Vagina (tissue), 2 donors: ENCODE measurements around the gene SYNPO. TPM values are rescaled to one million over a fixed set of nuclear protein-coding genes. Genes with fewer than 3 reads are reported as not detected.

Source experiments
- DNase-seq, 2 donors: peaks; one replicate each; pipeline ENCODE4 v3.0.0-alpha.2; 2017; ENCODE audit errors: extremely low spot score in 2 of 2
- H3K27ac ChIP-seq: fragments of 200-600 bp; sonication (generic); one replicate; pipeline ENCODE4 v1.5.1; 2019
- H3K27me3 ChIP-seq: fragments of 200-600 bp; sonication (generic); one replicate; pipeline ENCODE4 v1.5.1; 2019
- H3K36me3 ChIP-seq, 2 donors: fragments of 200-600 bp; sonication (generic); one replicate each; pipeline ENCODE4 v1.5.1; 2017 to 2019
- H3K4me1 ChIP-seq: fragments of 200-600 bp; sonication (generic); one replicate; pipeline ENCODE4 v1.5.1; 2019
- H3K4me3 ChIP-seq, 2 donors: fragments of 200-600 bp; sonication (generic); 1 replicate in 1 of 2; 2 replicates in 1 of 2; pipeline ENCODE4 v1.5.1; 2016 to 2019
- H3K9me3 ChIP-seq: fragments of 200-600 bp; sonication (generic); one replicate; pipeline ENCODE4 v1.5.1; 2019
- POLR2A ChIP-seq, 2 donors: fragments of 450-650 bp; IDR thresholded peaks; one replicate each; pipeline ENCODE4 v1.6.1; 2017; ENCODE audit warnings: antibody characterized with exemption in 2 of 2, mild to moderate bottlenecking in 2 of 2, moderate library complexity in 2 of 2
- POLR2AphosphoS5 ChIP-seq, 2 donors: sonication (generic); formaldehyde crosslinking; IDR thresholded peaks; one replicate each; pipeline ENCODE4 v1.9.0; 2017; ENCODE audit warnings: antibody characterized with exemption in 2 of 2, mild to moderate bottlenecking in 2 of 2, low read depth in 1 of 2; ENCODE audit not compliant: insufficient read depth in 1 of 2
- intact Hi-C: fragments of 100-400 bp; cut with DNase I; formaldehyde crosslinking; loops from one replicate; pipeline ENCODE4 v1.15.1; 2023
- total RNA-seq: library from RNA; depleted of rRNA; stranded (reverse); fragments of >200 nt; gene quantifications from one replicate; pipeline ENCODE4 v1.2.3, GENCODE V29; 2016
- TF ChIP-seq, protein P1 (sequence below), 3 experiments: fragments of 450-650 bp in 2 of 3; fragments of 200-600 bp in 1 of 3; sonication (generic) in 1 of 3; IDR thresholded peaks; one replicate each; pipeline ENCODE4 v1.5.1; 2017 to 2019; ENCODE audit warnings: antibody characterized with exemption in 3 of 3, mild to moderate bottlenecking in 2 of 3, moderate library complexity in 2 of 3

Gene SYNPO
- total RNA-seq, 1 donor from 2014 or later = 16.7 TPM

- Histone ChIP-seq H3K9me3 (no peaks in the 10 kb centered on the region), H3K27me3 (no peaks in the 10 kb centered on the region), H3K27ac (no peak overlapping the region), H3K4me1 (peaks cover 25% of the 10 kb centered on the region), H3K4me3 (no peak overlapping the region), H3K36me3 (no peaks in the 10 kb centered on the region)
- DNase-seq = no peak
- intact Hi-C loops = no loop called here
- TF ChIP-seq POLR2A (IDR thresholded peaks at IDR 0.05) = no peak
- TF ChIP-seq, protein P1, sequence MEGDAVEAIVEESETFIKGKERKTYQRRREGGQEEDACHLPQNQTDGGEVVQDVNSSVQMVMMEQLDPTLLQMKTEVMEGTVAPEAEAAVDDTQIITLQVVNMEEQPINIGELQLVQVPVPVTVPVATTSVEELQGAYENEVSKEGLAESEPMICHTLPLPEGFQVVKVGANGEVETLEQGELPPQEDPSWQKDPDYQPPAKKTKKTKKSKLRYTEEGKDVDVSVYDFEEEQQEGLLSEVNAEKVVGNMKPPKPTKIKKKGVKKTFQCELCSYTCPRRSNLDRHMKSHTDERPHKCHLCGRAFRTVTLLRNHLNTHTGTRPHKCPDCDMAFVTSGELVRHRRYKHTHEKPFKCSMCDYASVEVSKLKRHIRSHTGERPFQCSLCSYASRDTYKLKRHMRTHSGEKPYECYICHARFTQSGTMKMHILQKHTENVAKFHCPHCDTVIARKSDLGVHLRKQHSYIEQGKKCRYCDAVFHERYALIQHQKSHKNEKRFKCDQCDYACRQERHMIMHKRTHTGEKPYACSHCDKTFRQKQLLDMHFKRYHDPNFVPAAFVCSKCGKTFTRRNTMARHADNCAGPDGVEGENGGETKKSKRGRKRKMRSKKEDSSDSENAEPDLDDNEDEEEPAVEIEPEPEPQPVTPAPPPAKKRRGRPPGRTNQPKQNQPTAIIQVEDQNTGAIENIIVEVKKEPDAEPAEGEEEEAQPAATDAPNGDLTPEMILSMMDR (IDR thresholded peaks at IDR 0.05) = no peak
- no peak for TF ChIP-seq POLR2AphosphoS5 (IDR thresholded peaks at IDR 0.05; ENCODE audit: insufficient read depth in 1 of 2, low read depth in 1 of 2)
Observed at GRCh38 chr5:150649108-150650020, 8.9 kb downstream of the SYNPO start.

GRCh38 chr5:150650021-150651006 lies 9.9 kb downstream of the SYNPO start:
- Histone ChIP-seq H3K4me3 (no peak overlapping the region), H3K36me3 (no peaks in the 10 kb centered on the region), H3K9me3 (no peaks in the 10 kb centered on the region), H3K27me3 (no peaks in the 10 kb centered on the region), H3K27ac (no peak overlapping the region), H3K4me1 (peaks cover 16% of the 10 kb centered on the region)
- no peak for DNase-seq
- intact Hi-C loops = no loop called here
- TF ChIP-seq, protein P1 (IDR thresholded peaks at IDR 0.05) = no peak
- TF ChIP-seq POLR2AphosphoS5 (IDR thresholded peaks at IDR 0.05; ENCODE audit: insufficient read depth in 1 of 2, low read depth in 1 of 2) (no peak), POLR2A (IDR thresholded peaks at IDR 0.05) (no peak)

DNA sequence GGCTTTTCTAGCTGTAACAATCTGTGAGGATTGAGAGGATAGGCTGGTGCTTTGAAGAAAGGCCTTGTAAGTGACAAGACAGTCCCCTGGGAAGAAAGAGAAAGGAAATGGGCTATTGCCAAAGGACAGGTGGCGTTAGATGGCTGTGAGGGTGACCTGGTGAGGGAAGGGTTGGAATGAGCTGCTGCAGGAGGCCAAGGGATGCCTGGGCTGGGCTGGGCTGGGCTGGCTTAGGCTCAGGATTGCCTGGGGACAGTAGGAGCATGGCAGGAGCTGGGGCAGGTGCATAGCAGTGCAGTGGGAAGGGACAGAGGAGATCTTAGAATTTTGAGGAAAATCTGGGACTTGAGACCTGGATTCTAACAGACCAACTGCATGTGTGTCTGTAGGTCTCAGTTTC lies 10.9 kb downstream of the SYNPO start:
- intact Hi-C loops = no loop called here
- TF ChIP-seq POLR2AphosphoS5 (IDR thresholded peaks at IDR 0.05; ENCODE audit: insufficient read depth in 1 of 2, low read depth in 1 of 2) = no peak
- TF ChIP-seq POLR2A (IDR thresholded peaks at IDR 0.05) = no peak
- TF ChIP-seq, protein P1 (IDR thresholded peaks at IDR 0.05) = no peak
- no peaks in the 10 kb centered on the region for H3K9me3 ChIP-seq
- H3K4me3 ChIP-seq = no peak overlapping the region
- H3K4me1 ChIP-seq = peaks cover 20% of the 10 kb centered on the region
- H3K27me3 ChIP-seq = no peaks in the 10 kb centered on the region
- no peak for DNase-seq
- H3K36me3 ChIP-seq = no peaks in the 10 kb centered on the region
- H3K27ac ChIP-seq = no peak overlapping the region

DNA sequence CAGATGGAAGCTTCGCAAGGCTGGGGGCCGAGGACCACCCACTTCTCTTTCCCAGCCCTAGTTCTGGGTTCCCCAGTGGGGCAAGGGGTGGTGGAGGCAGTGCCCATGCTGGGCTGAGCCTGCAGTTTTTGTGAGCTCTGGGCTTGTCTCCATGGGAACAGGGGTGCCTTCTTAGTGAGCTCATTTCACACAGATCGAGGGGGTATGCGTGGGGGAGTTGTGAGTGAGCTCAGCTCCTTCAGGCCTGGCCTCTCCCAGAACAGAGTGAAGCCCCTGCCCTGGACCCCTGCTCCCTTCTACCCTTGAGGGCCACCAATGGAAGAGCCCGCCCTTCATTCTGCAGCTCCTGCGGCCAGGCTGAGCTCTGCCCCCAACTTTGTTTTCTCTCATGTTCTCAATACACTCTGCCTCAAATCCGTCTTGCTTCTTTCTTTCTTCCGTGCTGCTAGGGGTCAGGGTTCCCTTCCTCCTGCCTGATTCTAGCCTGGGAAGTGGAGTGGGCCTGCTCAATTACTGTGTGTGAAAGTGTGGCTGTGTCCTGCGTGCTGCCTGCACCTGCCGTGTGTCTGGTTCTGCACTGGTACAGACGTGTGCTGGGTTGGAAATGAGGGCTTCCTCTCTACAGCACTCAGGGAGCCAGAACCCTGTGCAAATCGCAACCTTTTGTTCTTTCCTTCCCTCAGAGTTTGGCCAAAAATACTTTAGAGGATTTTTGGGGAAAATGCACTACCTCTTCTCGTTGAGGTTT lies 11.6 kb downstream of the SYNPO start:
- Histone ChIP-seq H3K9me3 (no peaks in the 10 kb centered on the region), H3K27me3 (no peaks in the 10 kb centered on the region), H3K4me1 (peaks cover 25% of the 10 kb centered on the region), H3K27ac (no peak overlapping the region), H3K4me3 (no peak overlapping the region), H3K36me3 (no peaks in the 10 kb centered on the region)
- intact Hi-C loops = no loop called here
- TF ChIP-seq, protein P1 (IDR thresholded peaks at IDR 0.05) = no peak
- TF ChIP-seq POLR2AphosphoS5 (IDR thresholded peaks at IDR 0.05; ENCODE audit: insufficient read depth in 1 of 2, low read depth in 1 of 2) (no peak), POLR2A (IDR thresholded peaks at IDR 0.05) (no peak)
- DNase-seq = no peak
